GM18519 (cell line): ENCODE results near the gene KLHL17.

Experiments
- ATAC-seq: cut with Tn5 transposase; IDR thresholded peaks from one replicate; pipeline ENCODE4 v1.9.1; 2021; ENCODE audit warnings: mild to moderate bottlenecking, moderate library complexity; ENCODE audit not compliant: unreplicated experiment, low FRiP score

The KLHL17 gene

DNA sequence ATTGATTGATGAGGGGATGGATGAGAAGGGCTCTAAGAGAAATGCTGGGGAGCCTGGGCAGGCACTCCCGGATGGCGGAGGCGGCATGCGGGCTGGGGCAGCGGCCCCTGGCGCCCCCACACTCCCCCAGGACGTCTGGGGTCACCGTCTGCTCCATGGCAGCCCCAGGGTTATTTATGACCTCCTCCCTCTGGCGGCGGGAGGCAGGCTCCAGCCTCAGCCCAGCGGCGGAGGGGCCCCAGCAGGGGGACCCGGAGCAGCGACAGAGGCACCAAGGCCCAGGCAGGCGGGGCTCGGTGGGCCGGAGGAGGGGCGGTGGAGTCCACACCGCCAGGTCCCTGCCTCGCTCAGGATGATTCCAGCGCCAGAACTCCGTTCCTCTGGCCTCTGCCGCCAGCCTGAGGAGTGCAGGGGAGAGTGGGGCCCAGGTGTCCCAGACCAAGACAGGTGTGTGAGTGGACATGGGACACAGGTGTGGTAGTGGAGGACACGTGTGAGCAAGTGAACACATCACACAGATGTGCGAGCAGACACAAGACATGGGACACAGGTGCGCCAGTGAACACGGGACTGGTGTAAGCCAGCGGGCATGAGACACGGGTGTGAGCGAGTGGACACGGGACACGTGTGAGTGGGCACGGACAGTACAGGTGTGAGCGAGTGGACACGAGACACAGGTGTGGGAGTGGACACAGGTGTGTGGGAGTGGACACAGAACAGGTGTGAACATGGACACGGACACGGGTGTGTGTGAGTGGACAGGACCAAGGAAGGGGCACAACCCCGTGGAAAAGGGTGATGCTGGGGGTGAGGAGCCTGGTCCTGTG is 39.2 kb upstream of the KLHL17 start:
- ATAC-seq = no peak

DNA sequence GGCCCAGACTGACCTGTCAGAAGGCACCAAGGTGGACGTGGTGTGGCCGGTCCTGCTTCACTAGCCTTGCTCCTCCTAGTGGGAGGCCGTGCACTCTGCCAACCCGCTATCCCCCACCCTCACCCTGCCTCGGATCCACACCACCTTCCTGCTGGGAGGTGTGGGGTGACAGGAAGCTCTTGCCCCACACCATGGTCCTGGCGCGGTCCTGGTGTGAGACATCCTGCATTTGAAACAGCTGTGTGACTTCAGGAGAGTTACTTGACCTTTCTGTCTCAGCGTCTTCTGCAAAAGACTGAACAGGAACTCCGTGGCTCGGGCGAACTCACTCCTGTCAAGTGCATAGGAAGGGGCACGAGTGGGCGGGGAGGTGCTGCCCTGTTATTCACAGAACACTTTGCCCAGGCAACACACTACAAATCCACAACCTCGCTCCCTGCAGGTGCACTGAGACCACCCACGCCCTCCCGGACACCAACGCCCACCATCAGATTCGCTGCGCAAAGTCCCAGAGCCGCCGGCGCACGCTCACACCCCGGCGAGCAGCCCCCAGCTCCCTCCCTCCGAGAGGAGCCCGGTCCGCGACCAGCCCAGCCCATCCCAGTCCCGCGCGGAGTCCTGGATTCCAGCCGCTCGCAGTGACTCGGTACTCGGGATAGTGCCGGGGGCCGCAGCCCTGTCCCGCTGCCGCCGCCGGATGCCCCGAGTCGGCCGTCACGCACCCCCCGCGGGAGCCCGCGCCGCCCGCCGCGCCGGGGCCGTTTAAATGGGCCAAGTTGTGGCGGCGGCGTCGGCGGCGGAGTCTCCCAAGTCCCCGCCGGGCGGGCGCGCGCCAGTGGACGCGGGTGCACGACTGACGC is 37.0 kb upstream of the KLHL17 start, which contains the start of gene SAMD11:
Gene SAMD11 (plus strand): TSS at position 793 of the 860 bp plus-strand sequence. CDS start 509 bp downstream, outside the sequence.
- no peak for ATAC-seq

DNA sequence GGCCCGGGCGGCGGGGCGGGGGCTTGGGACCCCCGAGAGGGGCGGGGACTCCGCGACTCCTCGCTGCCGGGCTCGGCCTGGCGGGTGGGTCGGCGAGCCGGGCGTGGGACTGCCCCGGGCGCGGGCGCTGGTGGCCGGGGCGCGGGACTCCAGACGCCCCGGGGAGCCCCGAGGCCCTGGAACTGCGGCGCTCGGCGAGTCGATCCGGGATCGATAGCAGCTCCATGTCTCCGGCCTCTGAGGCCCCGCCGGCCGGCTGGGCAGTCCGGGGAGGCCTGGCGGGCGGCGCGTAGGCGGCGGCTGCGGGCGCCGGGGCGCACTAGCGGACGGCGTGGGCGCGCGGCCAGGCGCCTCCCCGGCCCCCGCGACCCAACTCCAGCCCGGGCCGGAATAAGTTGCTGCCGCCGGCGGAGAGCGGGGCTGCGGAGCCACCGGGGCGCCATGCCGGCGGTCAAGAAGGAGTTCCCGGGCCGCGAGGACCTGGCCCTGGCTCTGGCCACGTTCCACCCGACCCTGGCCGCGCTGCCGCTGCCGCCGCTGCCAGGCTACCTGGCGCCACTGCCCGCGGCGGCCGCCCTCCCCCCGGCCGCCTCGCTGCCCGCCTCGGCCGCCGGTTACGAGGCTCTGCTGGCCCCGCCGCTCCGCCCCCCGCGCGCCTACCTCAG is 36.3 kb upstream of the KLHL17 start:
- ATAC-seq = no peak

DNA sequence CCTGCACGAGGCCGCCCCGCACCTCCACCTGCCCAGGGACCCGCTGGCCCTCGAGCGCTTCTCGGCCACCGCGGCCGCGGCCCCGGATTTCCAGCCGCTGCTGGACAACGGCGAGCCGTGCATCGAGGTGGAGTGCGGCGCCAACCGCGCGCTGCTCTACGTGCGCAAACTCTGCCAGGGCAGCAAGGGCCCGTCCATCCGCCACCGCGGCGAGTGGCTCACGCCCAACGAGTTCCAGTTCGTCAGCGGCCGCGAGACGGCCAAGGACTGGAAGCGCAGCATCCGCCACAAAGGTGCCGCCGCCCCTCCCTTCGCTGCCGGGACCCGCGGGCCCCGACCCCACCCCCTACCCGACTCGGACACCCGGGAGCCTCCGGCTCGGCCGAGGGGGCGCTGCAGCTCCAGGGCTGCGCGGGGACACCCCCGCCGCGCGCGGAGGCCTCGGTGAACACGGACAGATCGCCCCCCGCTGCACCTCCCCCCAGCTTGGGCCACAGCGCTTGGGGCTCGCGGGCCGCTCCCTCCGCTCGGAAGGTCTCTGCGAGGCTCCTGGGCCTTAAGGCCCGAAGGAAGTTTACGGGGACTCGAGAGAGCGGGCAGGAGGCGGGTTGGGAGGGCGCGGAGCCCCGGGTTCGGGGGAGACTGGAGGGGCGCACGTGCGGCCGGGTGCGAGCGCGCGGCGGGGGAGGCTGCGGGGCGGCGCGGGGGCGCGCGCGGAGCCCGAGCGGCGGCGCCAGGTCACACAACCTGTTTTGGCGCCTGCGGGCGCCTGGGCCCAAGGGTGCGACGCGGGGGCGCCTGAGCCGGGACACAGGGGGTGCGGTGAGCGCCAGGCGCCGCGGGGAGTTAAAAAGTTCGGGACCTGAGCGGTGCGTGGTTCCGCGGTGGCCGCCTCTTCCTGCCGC is 35.5 kb upstream of the KLHL17 start:
- ATAC-seq = no peak

DNA sequence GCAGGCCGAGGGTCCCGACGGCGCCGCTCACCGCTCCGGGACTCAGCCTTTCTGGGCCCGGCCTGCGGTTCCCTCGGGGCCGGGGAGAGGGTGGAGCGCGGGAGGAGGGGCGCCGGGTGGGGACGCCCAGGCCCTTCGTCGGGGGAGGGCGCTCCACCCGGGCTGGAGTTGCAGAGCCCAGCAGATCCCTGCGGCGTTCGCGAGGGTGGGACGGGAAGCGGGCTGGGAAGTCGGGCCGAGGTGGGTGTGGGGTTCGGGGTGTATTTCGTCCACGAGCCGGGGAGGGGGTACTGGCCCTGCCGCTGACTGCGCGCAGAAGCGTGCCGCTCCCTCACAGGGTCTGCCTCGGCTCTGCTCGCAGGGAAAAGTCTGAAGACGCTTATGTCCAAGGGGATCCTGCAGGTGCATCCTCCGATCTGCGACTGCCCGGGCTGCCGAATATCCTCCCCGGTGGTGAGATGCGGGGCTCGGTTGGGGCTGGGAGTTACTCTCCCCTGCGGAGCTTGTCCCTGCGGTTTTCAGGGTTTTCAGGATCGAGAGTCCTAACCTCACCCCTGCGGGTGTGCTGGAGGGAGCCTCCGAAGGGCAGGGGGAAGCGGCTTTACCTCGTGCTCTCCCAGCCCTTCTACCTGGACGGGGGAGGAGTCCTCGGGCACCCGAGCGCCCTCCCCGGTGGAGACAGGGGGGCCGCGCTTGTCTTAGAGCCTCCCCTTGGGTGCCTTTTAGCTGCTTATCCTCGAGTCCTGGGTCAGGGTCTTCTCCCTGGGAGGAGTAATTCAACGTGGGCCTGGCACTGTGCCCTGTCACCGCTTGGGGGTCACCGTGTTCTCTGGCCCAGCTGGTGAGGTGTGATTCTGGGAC is 34.6 kb upstream of the KLHL17 start:
- ATAC-seq = no peak

DNA sequence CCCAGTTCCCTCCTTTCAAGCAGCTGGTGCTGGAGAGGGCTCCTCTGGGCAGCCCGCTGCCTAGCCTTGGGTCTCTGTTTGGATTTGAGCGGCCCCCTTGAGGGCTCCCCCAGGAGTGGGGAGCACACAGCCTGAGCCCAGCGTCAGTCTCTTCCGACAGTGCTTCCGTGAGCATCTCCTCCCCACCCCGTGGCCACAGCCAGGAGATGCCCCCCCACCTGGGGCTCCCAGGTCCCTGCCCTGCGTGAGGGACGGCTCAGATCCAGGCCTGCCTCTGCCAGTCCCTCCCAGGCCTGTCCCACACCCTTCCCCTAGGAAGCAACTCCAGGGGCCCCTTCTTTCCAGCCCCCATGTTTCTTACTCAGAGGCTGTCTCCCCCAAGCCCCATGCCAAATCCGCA is 33.1 kb upstream of the KLHL17 start:
- no peak for ATAC-seq

DNA sequence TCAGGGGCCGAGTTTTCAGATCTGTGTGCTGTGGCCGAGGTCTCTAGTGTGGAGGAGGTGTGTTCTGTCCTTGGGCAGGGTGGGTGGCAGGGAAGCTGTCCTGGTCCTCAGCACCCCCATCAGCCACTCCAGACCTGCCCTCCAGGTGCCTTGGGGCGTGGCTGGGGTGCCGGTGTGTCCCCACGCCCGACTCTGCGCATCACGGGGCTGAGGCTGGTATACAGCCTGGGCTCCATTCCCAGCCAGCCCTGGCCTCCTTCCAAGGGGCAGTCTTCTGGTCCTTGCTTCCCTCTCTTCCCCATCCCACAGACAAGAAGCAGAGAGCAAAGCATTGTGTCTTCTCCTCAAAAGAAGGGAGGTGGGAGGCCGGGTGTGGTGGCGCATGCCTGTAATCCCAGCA is 32.6 kb upstream of the KLHL17 start:
- no peak for ATAC-seq

DNA sequence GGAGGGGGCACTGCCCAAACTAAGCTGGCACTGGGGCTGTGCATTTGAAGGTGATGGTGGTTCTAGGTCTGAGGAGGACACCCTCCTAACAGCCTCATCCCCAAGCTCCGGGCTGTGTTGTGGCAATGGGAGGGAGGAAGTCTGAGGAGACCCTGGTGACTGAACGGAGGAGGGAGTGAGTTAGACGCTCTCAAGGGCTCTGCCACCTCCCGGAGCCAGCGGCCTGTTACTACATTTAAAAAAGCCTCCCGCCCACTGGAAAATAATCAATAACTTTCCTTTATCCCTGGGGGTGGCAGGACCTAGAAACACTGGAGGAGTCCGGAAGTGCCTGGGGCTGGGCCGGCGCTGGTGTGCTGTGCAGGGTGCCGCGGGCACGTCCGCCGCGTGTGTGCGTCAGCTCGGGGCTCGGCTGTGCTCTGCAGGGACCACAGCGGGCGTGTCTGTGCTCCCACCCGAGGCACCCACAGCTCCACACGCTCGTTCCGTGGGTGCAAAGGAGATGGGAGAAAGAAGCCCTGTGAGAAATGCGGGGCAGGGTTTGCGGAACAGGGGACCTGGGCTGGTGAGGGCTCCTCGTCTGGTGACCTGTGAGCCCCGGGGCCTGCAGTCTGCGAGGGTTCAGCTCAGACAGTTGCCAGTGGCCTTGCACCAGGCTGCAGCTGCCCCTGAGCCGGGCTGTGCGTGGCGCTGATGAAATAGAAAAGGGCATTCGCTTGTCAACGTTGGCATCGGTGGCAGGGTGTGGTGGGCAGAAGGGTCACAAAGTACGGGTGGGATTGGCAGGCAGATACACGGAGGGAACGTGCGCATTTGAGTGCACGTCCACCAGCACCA is 31.3 kb upstream of the KLHL17 start:
- no peak for ATAC-seq

DNA sequence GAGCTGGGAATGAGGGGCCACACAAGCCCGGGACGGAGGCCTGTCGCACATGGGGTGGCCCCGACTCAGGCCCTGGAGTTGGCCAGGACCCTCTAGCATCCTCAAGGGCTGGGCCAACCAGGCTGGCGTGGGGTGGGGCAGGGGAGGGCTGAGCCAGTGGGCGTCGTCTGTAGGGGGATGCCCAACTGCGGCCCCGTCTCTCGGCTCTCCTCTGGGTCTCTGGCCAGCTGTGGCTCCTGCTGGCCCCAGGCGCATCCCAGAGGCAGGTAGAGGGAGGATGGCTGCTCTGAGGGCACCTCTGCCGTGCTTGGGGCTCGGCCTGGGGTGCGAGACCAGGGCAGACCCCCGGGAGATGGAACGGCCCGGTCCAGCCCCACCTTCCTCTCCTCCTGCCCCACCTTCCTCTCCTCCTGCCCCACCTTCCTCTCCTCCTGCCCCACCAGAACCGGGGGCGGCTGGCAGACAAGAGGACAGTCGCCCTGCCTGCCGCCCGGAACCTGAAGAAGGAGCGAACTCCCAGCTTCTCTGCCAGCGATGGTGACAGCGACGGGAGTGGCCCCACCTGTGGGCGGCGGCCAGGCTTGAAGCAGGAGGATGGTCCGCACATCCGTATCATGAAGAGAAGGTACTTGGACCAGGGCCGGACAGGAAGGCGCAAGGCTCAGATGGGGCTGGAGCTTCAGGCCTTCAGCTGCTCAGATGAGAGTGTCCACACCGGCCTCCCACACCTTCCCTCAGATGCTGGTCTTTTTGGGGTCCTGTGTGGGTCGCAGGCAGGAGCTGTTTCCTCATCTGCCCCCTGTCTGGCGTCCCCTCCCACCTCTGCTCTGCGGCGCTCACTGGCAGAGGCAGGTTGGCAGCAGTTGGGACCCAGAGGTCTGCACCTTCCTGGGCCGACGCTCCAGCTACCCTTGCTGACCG is 30.4 kb upstream of the KLHL17 start:
- ATAC-seq = no peak

DNA sequence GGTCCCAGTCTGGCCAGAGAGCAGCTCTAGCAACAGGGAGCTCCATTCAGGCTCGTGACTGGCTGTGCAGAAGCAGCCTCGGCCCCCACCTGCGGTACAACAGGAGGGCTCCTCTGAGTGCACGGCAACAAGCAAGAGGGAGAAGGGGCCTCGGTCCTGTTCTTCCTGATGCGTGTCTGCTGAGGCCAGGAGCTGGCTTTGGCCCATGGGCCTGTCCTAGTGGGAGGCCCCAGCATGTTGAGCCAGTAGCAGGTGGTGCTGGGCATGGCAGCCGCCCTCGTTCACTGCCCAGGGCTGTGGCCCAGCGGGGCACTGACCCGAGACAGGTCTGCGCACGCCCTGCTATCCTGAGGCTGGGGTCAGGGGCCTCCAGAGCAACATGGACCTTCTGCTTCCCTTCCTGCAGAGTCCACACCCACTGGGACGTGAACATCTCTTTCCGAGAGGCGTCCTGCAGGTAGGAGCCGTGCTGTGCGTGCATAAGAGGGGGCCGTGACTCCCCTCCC is 29.7 kb upstream of the KLHL17 start:
- ATAC-seq = no peak

DNA sequence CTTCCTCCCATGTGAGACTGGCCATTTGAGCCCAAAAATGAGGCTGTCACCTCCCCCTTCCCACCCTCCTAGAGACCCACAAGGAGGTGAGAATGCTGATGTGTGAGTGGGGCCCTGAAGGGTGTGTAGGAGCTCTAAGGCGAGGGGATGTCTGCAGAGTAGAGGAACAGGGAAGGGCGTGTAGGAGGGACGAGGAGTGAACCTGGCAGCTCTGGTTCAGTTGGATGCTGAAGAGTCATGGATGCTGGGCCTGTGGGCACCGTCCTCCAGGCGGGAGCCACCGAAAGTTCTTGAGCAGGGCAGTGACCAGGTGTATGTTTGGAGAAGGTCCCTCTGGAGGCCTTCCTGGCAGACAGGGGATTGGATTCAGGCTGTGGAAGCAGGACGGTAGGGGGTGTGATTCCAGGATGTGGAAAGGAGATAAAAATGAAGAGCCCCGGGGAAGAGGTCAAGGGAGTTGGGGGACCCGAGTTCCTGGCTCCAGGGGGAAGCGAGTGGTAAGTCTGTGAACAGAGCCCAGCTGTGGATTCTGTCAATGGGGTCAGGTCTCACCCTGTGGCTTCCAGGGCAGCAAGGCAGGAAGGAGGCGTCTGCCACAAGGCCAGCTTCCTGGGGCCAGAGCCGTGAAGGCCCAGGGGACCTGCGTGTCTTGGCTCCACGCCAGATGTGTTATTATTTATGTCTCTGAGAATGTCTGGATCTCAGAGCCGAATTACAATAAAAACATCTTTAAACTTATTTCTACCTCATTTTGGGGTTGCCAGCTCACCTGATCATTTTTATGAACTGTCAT is 28.8 kb upstream of the KLHL17 start:
- no peak for ATAC-seq

DNA sequence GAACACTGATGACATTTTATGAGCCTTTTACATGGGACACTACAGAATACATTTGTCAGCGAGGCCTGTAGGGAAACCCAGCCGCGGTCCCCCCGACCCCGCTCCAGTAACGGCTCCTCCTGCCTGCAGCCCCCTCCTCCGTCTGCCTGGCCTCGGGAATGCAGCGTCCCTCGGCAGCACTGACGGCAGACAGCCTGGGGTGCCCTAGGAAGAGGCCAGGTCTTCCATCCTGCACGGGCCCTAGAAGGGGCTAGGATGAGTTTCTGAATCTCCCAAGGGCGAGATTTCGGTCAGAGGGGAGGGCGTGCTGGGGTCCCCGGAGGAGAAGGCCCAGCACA is 28.2 kb upstream of the KLHL17 start:
- no peak for ATAC-seq

DNA sequence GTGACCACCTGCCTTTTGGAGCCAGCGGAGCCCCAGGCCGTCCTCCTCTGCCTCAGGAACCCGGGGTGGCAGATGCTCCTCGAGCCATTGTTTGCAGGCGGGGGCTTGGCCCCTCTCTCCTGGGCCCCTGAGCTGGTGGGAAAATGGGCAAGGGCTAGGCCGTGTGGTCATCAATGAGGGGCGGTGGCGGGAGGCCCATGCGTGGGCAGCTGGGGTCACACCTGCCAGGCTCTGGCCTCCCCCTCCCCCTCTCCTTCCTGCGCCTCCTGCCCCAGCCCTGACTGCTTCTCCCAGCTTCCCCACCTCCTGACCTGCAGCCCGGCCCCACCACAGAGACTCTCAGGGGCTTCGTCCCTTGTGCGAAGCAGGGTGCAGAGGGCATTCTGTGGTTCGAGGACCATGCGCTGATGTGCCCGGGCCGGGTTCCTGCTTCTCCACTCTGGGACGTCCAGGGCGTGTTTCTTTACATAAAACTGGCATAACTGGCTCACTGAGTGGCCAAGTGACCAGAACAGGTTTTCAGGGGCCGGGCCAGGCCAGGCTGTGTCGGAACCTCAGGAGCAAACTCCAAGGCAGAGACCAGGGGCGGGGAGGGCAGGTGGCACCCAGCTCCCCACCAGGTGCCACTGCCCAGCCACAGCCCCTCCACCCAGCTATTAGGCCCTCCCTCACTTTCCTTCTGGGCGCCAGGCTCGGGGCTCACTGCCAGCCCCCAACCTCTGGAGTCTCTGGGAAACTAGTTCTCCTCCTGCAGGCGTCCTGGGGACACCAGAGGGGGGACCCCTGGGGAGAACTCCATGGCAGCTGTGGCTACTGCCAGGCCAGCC is 27.4 kb upstream of the KLHL17 start:
- no peak for ATAC-seq

DNA sequence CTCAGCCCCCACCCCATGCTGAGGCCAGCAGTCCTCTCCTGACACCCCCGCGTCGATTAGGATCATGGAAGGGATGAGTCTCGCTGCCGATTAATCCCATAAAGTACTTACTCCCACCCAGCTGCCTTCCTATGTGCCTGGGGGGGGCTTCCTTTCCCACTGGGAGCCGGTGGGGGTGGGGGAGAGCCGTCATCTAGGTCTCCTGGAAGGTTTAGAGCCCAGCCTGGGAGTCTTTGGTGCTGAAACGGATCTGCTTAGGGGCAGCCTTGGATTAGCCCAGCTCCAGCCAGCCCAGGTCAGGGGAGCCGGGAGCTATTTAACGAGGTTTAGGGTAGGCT is 26.8 kb upstream of the KLHL17 start:
- ATAC-seq = no peak

DNA sequence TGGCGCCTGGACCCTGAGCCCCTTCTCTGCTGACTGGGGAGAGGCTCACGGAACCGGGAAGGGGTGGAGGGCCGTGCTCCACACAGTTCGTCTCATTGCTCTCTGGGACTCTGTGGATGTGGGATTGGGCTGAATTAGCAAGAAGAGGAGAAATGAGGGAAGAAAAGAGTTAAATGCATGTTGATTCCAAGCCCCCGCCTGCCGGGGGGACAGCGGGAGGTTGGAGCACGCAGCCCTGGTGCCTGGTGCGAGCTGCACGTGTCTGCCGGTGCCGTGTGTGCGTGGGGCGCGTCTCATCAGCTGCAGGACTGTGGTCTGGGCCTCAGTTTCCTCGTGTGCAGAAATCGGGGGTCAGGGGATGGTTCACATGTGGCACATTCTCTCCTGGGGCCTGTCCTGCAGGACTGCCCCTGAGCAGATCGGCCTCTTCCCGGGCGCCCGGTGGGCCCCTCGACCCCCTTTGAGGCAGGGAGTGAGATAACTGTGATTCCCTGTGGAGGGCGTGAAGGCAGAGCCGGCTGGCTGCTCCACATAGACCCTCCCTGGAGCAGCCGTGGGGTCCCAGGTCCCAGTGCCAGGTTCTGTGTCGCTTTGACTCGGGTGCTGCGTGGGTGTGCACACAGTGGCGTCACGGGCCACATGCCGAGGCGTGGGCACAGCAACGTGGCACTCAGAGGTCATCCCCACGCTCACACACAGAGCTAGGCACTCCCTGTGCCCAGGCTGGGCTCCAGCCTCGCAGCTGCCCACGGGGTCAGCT is 25.2 kb upstream of the KLHL17 start:
- ATAC-seq = no peak
